ENCODE data around the gene PGBD1. TPM values are rescaled to one million over a fixed set of nuclear protein-coding genes. Genes with fewer than 3 reads are reported as not detected.
A peak's percentile ranks its signal among the peaks of the same experiment; 100 is the strongest.

The PGBD1 gene
- total and polyA plus RNA-seq, 2 of the 13 experiments (the other 11 are each of a cell fraction or from before 2014, with no cell fraction given) = 3.6 to 6.9 TPM

DNA sequence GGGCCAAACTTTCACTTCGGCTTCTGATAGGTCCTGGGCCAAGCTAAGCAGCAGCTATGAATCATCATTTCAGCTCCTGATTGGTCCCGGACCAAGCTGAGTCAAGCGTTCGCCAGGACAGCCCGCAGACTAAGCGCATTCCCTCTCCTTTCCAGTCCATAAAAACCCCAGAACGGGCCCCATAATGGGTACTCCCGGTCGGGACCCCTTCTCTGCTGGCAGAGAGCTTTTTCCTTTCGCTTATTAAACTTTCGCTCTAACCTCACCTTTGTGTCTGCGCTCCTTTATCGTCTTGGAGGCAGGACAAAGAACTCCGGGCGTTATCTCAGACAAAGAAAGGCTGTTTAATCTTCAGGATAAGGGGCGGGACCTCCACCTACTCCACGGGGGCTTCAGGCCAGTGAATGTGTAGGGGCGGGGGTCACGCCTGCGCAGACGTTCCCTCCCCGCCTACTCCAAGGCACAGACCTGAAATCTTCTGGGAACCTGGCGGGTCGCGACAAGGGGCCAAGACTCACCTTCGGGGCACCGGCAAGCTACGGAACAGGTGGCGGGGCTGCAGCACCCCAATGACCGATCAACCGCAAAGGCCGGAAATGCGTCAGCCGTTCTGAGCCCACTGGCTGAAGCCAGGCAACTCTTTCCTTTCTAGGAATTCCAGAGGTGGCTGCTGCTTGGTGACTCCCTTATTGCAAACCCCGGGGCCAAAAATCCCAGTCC, 54.4 kb downstream of the PGBD1 start, which contains the start of gene ZSCAN31 (continued):
- TF ChIP-seq, protein P1, sequence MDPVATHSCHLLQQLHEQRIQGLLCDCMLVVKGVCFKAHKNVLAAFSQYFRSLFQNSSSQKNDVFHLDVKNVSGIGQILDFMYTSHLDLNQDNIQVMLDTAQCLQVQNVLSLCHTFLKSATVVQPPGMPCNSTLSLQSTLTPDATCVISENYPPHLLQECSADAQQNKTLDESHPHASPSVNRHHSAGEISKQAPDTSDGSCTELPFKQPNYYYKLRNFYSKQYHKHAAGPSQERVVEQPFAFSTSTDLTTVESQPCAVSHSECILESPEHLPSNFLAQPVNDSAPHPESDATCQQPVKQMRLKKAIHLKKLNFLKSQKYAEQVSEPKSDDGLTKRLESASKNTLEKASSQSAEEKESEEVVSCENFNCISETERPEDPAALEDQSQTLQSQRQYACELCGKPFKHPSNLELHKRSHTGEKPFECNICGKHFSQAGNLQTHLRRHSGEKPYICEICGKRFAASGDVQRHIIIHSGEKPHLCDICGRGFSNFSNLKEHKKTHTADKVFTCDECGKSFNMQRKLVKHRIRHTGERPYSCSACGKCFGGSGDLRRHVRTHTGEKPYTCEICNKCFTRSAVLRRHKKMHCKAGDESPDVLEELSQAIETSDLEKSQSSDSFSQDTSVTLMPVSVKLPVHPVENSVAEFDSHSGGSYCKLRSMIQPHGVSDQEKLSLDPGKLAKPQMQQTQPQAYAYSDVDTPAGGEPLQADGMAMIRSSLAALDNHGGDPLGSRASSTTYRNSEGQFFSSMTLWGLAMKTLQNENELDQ (CRISPR knock-in tag; IDR thresholded peaks at IDR 0.05; ENCODE audit: borderline replicate concordance) = no peak
- TF ChIP-seq MEF2D (CRISPR knock-in tag; IDR thresholded peaks at IDR 0.05) (peak; percentile 86; the same call in 1 of the 2 replicates), NCOR1 (IDR thresholded peaks at IDR 0.05; ENCODE audit: borderline replicate concordance, low read length) (no peak), ZFP90 (CRISPR knock-in tag; IDR thresholded peaks at IDR 0.05; ENCODE audit: borderline replicate concordance) (peak; percentile 92), NFE2L2 (IDR thresholded peaks at IDR 0.05; ENCODE audit: low read length) (no peak), ZNF564 (CRISPR knock-in tag; IDR thresholded peaks at IDR 0.05) (peak; percentile 52; the same call in 1 of the 2 replicates), GTF2F1 (IDR thresholded peaks at IDR 0.05; ENCODE audit: low read length) (0 out of 2 replicates have a peak, but pooled peaks have one; percentile 21), ZNF484 (CRISPR knock-in tag; IDR thresholded peaks at IDR 0.05; ENCODE audit: borderline replicate concordance, low read depth) (no peak), ZNF431 (CRISPR knock-in tag; IDR thresholded peaks at IDR 0.05; ENCODE audit: borderline replicate concordance, low read depth) (no peak), SPEN (CRISPR knock-in tag; IDR thresholded peaks at IDR 0.05; ENCODE audit: low read depth) (peak; percentile 34; the same call in 1 of the 2 replicates), NFE2 (CRISPR knock-in tag; IDR thresholded peaks at IDR 0.05) (no peak), SMYD3 (CRISPR knock-in tag; IDR thresholded peaks at IDR 0.05) (0 out of 2 replicates have a peak, but pooled peaks have one; percentile 11), ZMYM2 (CRISPR knock-in tag; IDR thresholded peaks at IDR 0.05) (no peak), FIP1L1 (IDR thresholded peaks at IDR 0.05; ENCODE audit: borderline replicate concordance, insufficient read depth, low read depth, low read length) (no peak; the same call in 1 of the 2 replicates), CENPT (CRISPR knock-in tag; IDR thresholded peaks at IDR 0.05; ENCODE audit: low read depth) (0 out of 2 replicates have a peak, but pooled peaks have one; percentile 40), ZC3H13 (CRISPR knock-in tag; IDR thresholded peaks at IDR 0.05) (0 out of 2 replicates have a peak, but pooled peaks have one; percentile 83)
- TF ChIP-seq, protein P2, sequence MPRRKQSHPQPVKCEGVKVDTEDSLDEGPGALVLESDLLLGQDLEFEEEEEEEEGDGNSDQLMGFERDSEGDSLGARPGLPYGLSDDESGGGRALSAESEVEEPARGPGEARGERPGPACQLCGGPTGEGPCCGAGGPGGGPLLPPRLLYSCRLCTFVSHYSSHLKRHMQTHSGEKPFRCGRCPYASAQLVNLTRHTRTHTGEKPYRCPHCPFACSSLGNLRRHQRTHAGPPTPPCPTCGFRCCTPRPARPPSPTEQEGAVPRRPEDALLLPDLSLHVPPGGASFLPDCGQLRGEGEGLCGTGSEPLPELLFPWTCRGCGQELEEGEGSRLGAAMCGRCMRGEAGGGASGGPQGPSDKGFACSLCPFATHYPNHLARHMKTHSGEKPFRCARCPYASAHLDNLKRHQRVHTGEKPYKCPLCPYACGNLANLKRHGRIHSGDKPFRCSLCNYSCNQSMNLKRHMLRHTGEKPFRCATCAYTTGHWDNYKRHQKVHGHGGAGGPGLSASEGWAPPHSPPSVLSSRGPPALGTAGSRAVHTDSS (CRISPR knock-in tag; conservative IDR thresholded peaks at IDR 0.05) = no peak
- TF ChIP-seq, protein P3, sequence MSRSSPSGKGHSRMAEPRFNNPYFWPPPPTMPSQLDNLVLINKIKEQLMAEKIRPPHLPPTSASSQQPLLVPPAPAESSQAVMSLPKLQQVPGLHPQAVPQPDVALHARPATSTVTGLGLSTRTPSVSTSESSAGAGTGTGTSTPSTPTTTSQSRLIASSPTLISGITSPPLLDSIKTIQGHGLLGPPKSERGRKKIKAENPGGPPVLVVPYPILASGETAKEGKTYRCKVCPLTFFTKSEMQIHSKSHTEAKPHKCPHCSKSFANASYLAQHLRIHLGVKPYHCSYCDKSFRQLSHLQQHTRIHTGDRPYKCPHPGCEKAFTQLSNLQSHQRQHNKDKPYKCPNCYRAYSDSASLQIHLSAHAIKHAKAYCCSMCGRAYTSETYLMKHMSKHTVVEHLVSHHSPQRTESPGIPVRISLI (CRISPR knock-in tag; IDR thresholded peaks at IDR 0.05; ENCODE audit: borderline replicate concordance) = peak; percentile 67; the same call in 1 of the 2 replicates
- TF ChIP-seq, protein P4, sequence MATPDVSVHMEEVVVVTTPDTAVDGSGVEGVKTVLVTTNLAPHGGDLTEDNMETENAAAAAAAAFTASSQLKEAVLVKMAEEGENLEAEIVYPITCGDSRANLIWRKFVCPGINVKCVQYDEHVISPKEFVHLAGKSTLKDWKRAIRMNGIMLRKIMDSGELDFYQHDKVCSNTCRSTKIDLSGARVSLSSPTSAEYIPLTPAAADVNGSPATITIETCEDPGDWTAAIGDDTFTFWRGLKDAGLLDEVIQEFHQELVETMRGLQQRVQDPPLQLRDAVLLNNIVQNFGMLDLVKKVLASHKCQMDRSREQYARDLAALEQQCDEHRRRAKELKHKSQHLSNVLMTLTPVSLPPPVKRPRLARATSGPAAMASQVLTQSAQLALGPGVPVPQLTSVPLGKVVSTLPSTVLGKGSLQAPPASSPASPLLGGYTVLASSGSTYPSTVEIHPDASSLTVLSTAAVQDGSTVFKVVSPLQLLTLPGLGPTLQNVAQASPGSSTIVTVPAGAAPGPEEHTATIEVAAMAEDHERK (CRISPR knock-in tag; IDR thresholded peaks at IDR 0.05; ENCODE audit: low read depth) = no peak
- TF ChIP-seq, protein P5, sequence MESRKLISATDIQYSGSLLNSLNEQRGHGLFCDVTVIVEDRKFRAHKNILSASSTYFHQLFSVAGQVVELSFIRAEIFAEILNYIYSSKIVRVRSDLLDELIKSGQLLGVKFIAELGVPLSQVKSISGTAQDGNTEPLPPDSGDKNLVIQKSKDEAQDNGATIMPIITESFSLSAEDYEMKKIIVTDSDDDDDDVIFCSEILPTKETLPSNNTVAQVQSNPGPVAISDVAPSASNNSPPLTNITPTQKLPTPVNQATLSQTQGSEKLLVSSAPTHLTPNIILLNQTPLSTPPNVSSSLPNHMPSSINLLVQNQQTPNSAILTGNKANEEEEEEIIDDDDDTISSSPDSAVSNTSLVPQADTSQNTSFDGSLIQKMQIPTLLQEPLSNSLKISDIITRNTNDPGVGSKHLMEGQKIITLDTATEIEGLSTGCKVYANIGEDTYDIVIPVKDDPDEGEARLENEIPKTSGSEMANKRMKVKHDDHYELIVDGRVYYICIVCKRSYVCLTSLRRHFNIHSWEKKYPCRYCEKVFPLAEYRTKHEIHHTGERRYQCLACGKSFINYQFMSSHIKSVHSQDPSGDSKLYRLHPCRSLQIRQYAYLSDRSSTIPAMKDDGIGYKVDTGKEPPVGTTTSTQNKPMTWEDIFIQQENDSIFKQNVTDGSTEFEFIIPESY (CRISPR knock-in tag; IDR thresholded peaks at IDR 0.05) = peak; percentile 48; the same call in 1 of the 2 replicates

Measured in HepG2 (cell line).